K562 (cell line): ENCODE results near the gene ARPC2. TPM values are rescaled to one million over a fixed set of nuclear protein-coding genes. Genes with fewer than 3 reads are reported as not detected.

Source experiments
- AFF4 ChIP-seq: sonication (generic); formaldehyde crosslinking; IDR thresholded peaks from 2 replicates; pipeline ENCODE4 v1.8.0; 2023; ENCODE audit warnings: mild to moderate bottlenecking, missing genetic modification reagents
- BHLHE40 ChIP-seq: IDR thresholded peaks from 2 replicates; pipeline ENCODE4 v1.6.1; 2011; ENCODE audit warnings: low read length, improper control_type of control experiment
- CTBP1 ChIP-seq: fragments of 450-650 bp; IDR thresholded peaks from 2 replicates; pipeline ENCODE4 v1.6.1; 2016; ENCODE audit warnings: borderline replicate concordance
- CTCFL ChIP-seq: IDR thresholded peaks from 2 replicates; pipeline ENCODE4 v1.6.1; 2011; ENCODE audit warnings: borderline replicate concordance, low read depth, mild to moderate bottlenecking, moderate library complexity, low read length; ENCODE audit not compliant: insufficient read depth, poor library complexity, severe bottlenecking
- DEAF1 ChIP-seq: fragments of 450-650 bp; formaldehyde crosslinking; IDR thresholded peaks from 2 replicates; pipeline ENCODE4 v1.4.0; 2020; ENCODE audit warnings: mild to moderate bottlenecking, moderate library complexity
- HLTF ChIP-seq: fragments of 450-650 bp; IDR thresholded peaks from 2 replicates; pipeline ENCODE4 v1.6.1; 2016
- KDM4B ChIP-seq, 2 experiments: fragments of 450-650 bp in 1 of 2; sonication (generic) in 1 of 2; IDR thresholded peaks; 2 replicates each; pipeline ENCODE4 v1.6.1; 2016 to 2017; ENCODE audit warnings: borderline replicate concordance in 2 of 2, antibody characterized with exemption in 1 of 2, low read depth in 1 of 2, mild to moderate bottlenecking in 1 of 2
- MAZ ChIP-seq, 2 experiments: fragments of 450-650 bp in 1 of 2; sonication (generic) in 1 of 2; formaldehyde crosslinking; IDR thresholded peaks in 1 of 2; conservative IDR thresholded peaks in 1 of 2; 2 replicates each; pipeline versions ENCODE4 v1.4.0 to v1.5.0; 2020; ENCODE audit warnings: mild to moderate bottlenecking in 1 of 2, missing genetic modification reagents in 1 of 2
- MYNN ChIP-seq, 2 experiments: sonication (generic); formaldehyde crosslinking in 1 of 2; IDR thresholded peaks; 2 replicates each; pipeline versions ENCODE4 v1.5.0 to v1.6.1; 2016 to 2020; ENCODE audit warnings: antibody characterized with exemption in 1 of 2, missing genetic modification reagents in 1 of 2
- POLR2AphosphoS5 ChIP-seq: IDR thresholded peaks from 2 replicates; pipeline ENCODE4 v1.6.1; 2011; ENCODE audit warnings: mild to moderate bottlenecking, low read depth, low read length, moderate library complexity; ENCODE audit not compliant: control insufficient read depth, insufficient read depth
- POLR2G ChIP-seq: fragments of 200-400 bp; formaldehyde crosslinking; IDR thresholded peaks from 2 replicates; pipeline ENCODE4 v1.6.1; 2017; ENCODE audit warnings: low read depth, mild to moderate bottlenecking, antibody characterized with exemption, low read length, moderate library complexity
- RBM22 ChIP-seq: fragments of 200-400 bp; formaldehyde crosslinking; IDR thresholded peaks from 2 replicates; pipeline ENCODE4 v1.6.1; 2018; ENCODE audit warnings: low read length, low read depth; ENCODE audit not compliant: poor library complexity, severe bottlenecking
- SMC3 ChIP-seq: conservative IDR thresholded peaks from 2 replicates; pipeline ENCODE4 v1.6.1; 2011; ENCODE audit warnings: low read depth, low read length, improper control_type of control experiment; ENCODE audit not compliant: insufficient read depth
- STAG1 ChIP-seq: sonication (generic); formaldehyde crosslinking; IDR thresholded peaks from 2 replicates; pipeline ENCODE4 v1.5.0; 2020; ENCODE audit warnings: missing genetic modification reagents, borderline replicate concordance
- TFAP4 ChIP-seq: sonication (generic); formaldehyde crosslinking; IDR thresholded peaks from 2 replicates; pipeline ENCODE4 v1.8.0; 2022; ENCODE audit warnings: missing genetic modification reagents, mild to moderate bottlenecking, moderate library complexity, borderline replicate concordance
- XRCC5 ChIP-seq: fragments of 200-400 bp; formaldehyde crosslinking; IDR thresholded peaks from 2 replicates; pipeline ENCODE4 v1.6.1; 2017; ENCODE audit warnings: low read depth, mild to moderate bottlenecking, low read length
- polyA plus RNA-seq, 8 experiments: library from polyadenylated mRNA; depleted of rRNA in 4 of 8; stranded (reverse) in 5 of 8; unstranded in 3 of 8; fragments of >200 nt; fragmentation: Nextera tagmentation in 2 of 8; fragmentation: Illumina TruSeq in 1 of 8; extraction: Ambion mirVana in 2 of 8; extraction: Trizol in 1 of 8; gene quantifications; 2 replicates each; pipeline versions ENCODE4 v1.2.1 to v1.2.3, GENCODE V29; 2011 to 2014; ENCODE audit warnings: inconsistent platforms in 1 of 8, missing spikeins in 1 of 8
- total RNA-seq, 7 experiments: library from RNA; depleted of rRNA in 6 of 7; stranded (reverse); fragments of >200 nt in 6 of 7; fragmentation: Illumina TruSeq in 2 of 7; extraction: Trizol in 2 of 7; gene quantifications; 2 replicates each; pipeline versions ENCODE4 v1.2.1 to v1.2.3, GENCODE V29; 2011 to 2021; ENCODE audit warnings: low replicate concordance in 1 of 7

Gene ARPC2
- total and polyA plus RNA-seq, 9 of the 15 experiments (the other 6 are each of a cell fraction or from before 2014, with no cell fraction given): 81.9 to 187 (median 103) TPM

GRCh38 chr2:218272531-218273212, 55.7 kb downstream of the ARPC2 start (continued):
- TF ChIP-seq AFF4 (CRISPR knock-in tag) (no peak), MYNN (IDR thresholded peaks at IDR 0.05) (peak; percentile 63), MYNN (CRISPR knock-in tag; IDR thresholded peaks at IDR 0.05) (no peak), BHLHE40 (no peak), XRCC5 (peak; percentile 71; the same call in 1 of the 2 replicates), RBM22 (peak; percentile 72), DEAF1 (CRISPR knock-in tag) (peak; percentile 47; the same call in 1 of the 2 replicates), TFAP4 (CRISPR knock-in tag) (peak; percentile 61; the same call in 1 of the 2 replicates), STAG1 (CRISPR knock-in tag) (peak; percentile 48; the same call in 1 of the 2 replicates), POLR2G (peak; percentile 71), KDM4B (IDR thresholded peaks at IDR 0.05; ENCODE audit: borderline replicate concordance in 2 of 2, low read depth in 1 of 2) (no peak), CTBP1 (peak; percentile 39; the same call in 1 of the 2 replicates), SMC3 (peak; percentile 80), MAZ (CRISPR knock-in tag; conservative IDR thresholded peaks at IDR 0.05 in 1 of 2, IDR thresholded peaks at IDR 0.05 in 1 of 2) (peak; percentile 51 to 81; a peak in 2 of 4 replicates), CTCFL (peak; percentile 80), POLR2AphosphoS5 (peak; percentile 41; the same call in 1 of the 2 replicates), HLTF (no peak)
